Measurements from ENCODE around the gene PDLIM5.
"Not testable (repeated sequence)": the region's sequence is repeated elsewhere in the genome, so short reads cannot be mapped to it uniquely, and the experiment has no call there.

PDLIM5 gene

DNA sequence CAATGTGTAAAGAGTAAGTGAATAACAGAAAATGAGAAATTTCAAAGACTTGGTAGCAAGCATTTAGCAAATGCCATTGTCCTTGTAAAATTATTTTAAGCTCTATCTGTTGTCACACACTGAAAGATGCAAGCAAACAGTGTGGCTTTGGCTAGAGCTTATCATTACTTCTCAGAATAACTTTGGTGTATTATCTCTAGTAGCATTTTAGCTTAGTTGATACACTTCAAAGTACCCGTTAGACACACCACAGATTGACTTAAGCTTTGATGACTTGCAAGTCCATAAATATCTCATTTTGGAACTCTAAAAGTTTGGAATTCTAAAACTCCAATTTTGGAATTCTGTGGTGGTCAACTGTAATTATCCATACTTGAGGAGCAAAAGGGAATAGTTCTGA is 98.6 kb downstream of the PDLIM5 start:
- H2AFZ ChIP-seq = no peak overlapping the region
- no peak overlapping the region for H3K9ac ChIP-seq
- no peaks in the 10 kb centered on the region for H3K9me3 ChIP-seq (ENCODE audit: control insufficient read depth, low read length)
- no peak overlapping the region for H3K4me2 ChIP-seq (ENCODE audit: low read length)
- H3K79me2 ChIP-seq = no peaks in the 10 kb centered on the region
- TF ChIP-seq, protein P1, sequence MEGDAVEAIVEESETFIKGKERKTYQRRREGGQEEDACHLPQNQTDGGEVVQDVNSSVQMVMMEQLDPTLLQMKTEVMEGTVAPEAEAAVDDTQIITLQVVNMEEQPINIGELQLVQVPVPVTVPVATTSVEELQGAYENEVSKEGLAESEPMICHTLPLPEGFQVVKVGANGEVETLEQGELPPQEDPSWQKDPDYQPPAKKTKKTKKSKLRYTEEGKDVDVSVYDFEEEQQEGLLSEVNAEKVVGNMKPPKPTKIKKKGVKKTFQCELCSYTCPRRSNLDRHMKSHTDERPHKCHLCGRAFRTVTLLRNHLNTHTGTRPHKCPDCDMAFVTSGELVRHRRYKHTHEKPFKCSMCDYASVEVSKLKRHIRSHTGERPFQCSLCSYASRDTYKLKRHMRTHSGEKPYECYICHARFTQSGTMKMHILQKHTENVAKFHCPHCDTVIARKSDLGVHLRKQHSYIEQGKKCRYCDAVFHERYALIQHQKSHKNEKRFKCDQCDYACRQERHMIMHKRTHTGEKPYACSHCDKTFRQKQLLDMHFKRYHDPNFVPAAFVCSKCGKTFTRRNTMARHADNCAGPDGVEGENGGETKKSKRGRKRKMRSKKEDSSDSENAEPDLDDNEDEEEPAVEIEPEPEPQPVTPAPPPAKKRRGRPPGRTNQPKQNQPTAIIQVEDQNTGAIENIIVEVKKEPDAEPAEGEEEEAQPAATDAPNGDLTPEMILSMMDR (IDR thresholded peaks at IDR 0.05) = no peak
- no peak overlapping the region for H3K4me3 ChIP-seq (ENCODE audit: low read depth, low read length)
- H3K4me1 ChIP-seq = no peaks in the 10 kb centered on the region
- no peaks in the 10 kb centered on the region for H3K27me3 ChIP-seq (ENCODE audit: control insufficient read depth, insufficient read depth, low read length)
- H3K36me3 ChIP-seq (ENCODE audit: control insufficient read depth, insufficient read depth, low read length) = no peaks in the 10 kb centered on the region
- no peak overlapping the region for H3K27ac ChIP-seq

- Histone ChIP-seq H3K27ac (no peak overlapping the region), H3K9ac (no peak overlapping the region), H3K4me3 (ENCODE audit: low read depth, low read length) (no peak overlapping the region), H3K79me2 (no peaks in the 10 kb centered on the region), H3K9me3 (ENCODE audit: control insufficient read depth, low read length) (no peaks in the 10 kb centered on the region), H3K27me3 (ENCODE audit: control insufficient read depth, insufficient read depth, low read length) (no peaks in the 10 kb centered on the region), H3K4me1 (no peaks in the 10 kb centered on the region), H3K4me2 (ENCODE audit: low read length) (no peak overlapping the region), H2AFZ (no peak overlapping the region), H3K36me3 (ENCODE audit: control insufficient read depth, insufficient read depth, low read length) (no peaks in the 10 kb centered on the region)
- TF ChIP-seq, protein P1 (IDR thresholded peaks at IDR 0.05) = no peak
These were observed 99.1 kb downstream of the PDLIM5 start for GRCh38 chr4:94550851-94551250.

DNA sequence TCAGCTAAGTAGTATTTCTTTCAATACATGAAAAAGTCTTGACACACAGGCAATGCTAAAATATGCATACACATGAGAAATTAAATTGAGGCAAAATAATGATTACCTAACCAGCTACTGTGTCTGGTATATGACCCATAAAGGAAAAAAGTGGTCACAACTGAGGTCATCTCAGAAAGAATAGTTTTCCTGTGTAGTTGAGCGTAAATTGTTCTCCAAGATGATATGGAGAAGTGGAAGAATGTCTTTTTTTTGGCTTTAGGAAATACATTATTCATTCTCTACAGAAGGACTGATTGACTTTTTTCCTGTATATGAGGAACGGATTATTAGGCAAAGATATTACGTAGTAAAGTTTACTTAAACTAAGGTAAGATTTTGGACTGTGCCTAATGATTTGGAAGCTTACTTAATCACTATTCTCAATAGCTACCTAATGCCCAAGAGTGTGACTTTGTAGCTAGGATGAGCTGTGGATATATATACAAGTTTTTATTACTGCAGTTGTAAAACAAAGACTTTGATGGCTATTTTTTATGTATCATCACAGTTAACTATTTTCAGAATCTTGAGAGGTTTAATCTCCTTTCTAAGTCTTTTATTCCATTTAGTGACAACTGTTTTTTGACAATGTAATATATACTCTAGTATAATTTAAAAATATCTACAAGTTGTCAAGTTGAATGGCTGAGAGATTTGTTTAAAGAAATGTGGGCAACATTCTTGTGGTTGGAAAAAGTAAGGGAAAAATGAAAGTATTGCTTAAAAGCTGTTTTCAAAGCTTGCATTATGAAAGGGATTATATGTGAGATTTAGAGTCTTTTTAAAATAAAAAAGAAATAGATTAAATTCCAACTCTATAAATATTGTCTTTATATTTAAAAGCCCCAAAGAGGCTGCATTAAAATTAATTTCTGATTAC is 100.2 kb downstream of the PDLIM5 start:
- no peak overlapping the region for H3K4me2 ChIP-seq (ENCODE audit: low read length)
- no peaks in the 10 kb centered on the region for H3K27me3 ChIP-seq (ENCODE audit: control insufficient read depth, insufficient read depth, low read length)
- H3K79me2 ChIP-seq = no peaks in the 10 kb centered on the region
- H3K9me3 ChIP-seq (ENCODE audit: control insufficient read depth, low read length) = no peaks in the 10 kb centered on the region
- no peak overlapping the region for H3K9ac ChIP-seq
- no peak overlapping the region for H3K27ac ChIP-seq
- H2AFZ ChIP-seq = no peak overlapping the region
- H3K4me3 ChIP-seq (ENCODE audit: low read depth, low read length) = no peak overlapping the region
- H3K4me1 ChIP-seq = no peaks in the 10 kb centered on the region
- no peaks in the 10 kb centered on the region for H3K36me3 ChIP-seq (ENCODE audit: control insufficient read depth, insufficient read depth, low read length)
- TF ChIP-seq, protein P1 (IDR thresholded peaks at IDR 0.05) = no peak

- H2AFZ ChIP-seq; H3K4me2 ChIP-seq (ENCODE audit: low read length); H3K9ac ChIP-seq; H3K9me3 ChIP-seq (ENCODE audit: control insufficient read depth, low read length); H3K79me2 ChIP-seq; H3K4me3 ChIP-seq (ENCODE audit: low read depth, low read length); H3K4me1 ChIP-seq; H3K27ac ChIP-seq; H3K36me3 ChIP-seq (ENCODE audit: control insufficient read depth, insufficient read depth, low read length); H3K27me3 ChIP-seq (ENCODE audit: control insufficient read depth, insufficient read depth, low read length): not testable (repeated sequence)
These were observed 104.3 kb downstream of the PDLIM5 start for GRCh38 chr4:94556047-94556446.

- not testable (repeated sequence) for H3K4me3 ChIP-seq (ENCODE audit: low read depth, low read length); H3K79me2 ChIP-seq; H3K9ac ChIP-seq; H3K27ac ChIP-seq; H2AFZ ChIP-seq; H3K4me1 ChIP-seq; H3K9me3 ChIP-seq (ENCODE audit: control insufficient read depth, low read length); H3K27me3 ChIP-seq (ENCODE audit: control insufficient read depth, insufficient read depth, low read length); H3K4me2 ChIP-seq (ENCODE audit: low read length); H3K36me3 ChIP-seq (ENCODE audit: control insufficient read depth, insufficient read depth, low read length)
These were observed 105.9 kb downstream of the PDLIM5 start for GRCh38 chr4:94557632-94558031.

Measured in parathyroid adenoma (tissue), 2 donors.